ENCODE measurements around the gene DIDO1.
A peak's percentile ranks its signal among the peaks of the same experiment; 100 is the strongest.
"Not testable (repeated sequence)": the region's sequence is repeated elsewhere in the genome, so short reads cannot be mapped to it uniquely, and the experiment has no call there.

The DIDO1 gene

DNA sequence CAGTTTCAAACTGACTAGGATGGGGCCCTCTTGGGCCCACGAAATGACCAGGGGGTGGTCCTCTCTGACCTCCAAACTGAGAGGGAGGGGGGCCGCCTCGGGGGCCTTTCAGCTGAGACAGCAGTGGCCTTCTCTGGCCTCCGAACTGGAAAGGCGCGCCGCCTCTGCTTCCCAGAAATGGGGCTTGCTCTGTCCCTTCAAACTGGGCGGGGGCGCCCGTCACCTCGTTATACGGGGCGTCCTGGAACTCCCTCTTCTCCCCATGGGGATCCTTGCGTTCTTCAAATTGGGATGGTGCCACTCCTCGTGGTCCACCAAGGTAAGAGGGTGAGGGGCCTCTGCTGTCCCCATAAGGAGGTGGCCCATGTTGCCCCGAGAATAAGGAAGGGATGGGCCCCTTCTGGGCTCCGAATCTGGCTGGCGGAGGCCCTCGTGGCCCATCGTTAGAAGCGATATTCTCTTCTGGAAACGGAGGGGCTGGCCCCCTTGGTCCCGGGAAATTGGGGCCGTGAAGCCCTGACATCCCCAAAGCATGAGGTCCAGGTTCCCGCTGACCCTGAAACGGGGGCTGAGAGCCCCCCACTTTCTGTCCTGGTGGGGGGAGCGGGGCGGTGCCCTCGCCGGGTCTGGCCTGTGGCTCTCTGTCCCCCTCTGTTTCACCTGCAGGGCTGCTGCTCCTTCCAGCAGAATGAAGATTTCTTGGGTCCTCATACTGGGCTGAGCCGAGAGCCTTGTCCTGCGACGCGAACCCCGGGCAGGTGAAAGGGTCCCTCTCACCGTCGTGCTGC is 46.0 kb downstream of the DIDO1 start:
- no peak for DNase-seq (ENCODE audit: low read depth in 2 of 2)

DNA sequence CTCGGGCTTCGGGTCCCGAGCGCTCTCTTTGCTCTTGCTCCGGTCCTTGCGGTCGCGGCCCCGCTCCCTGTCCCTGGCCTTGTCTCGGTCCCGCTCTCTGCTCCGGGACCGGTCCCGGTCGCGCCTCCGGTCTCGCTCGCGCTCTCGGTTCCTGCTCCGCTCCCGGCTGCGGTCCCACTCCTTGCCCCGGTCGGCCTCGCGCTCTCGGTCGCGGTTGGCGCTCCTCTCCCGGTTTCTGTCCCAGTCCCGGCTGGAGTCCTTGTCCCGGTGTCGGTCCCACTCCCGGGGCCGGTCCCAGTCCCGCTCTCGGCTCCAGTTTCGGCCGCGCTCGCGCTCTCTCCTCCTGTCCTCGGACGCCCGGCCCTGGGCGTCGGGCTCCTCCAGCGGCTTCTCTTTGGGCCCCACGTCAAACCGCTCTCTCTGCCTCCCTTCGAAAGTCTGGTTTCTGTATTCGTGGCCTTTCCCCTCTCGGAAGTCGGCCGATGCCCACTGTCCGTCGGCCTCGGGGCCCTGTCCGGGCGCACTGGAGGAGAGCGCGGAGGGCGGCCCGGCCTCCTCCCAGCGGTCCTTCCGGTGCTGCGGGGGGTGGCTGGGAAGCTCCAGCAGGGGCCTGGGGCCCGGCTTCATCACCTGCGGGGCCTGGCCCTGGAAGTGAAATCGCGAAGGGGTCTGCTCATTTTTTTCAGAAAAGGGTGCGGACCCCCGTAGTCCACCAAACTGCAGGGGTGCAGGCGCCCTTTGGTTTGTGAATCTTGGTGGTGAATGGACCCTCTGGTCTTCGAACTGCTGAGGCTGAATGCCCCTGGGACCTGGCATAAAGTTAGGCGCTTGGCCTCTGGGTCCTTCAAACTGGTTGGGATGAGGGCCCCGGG is 46.8 kb downstream of the DIDO1 start:
- DNase-seq (ENCODE audit: low read depth in 2 of 2): no peak

DNA sequence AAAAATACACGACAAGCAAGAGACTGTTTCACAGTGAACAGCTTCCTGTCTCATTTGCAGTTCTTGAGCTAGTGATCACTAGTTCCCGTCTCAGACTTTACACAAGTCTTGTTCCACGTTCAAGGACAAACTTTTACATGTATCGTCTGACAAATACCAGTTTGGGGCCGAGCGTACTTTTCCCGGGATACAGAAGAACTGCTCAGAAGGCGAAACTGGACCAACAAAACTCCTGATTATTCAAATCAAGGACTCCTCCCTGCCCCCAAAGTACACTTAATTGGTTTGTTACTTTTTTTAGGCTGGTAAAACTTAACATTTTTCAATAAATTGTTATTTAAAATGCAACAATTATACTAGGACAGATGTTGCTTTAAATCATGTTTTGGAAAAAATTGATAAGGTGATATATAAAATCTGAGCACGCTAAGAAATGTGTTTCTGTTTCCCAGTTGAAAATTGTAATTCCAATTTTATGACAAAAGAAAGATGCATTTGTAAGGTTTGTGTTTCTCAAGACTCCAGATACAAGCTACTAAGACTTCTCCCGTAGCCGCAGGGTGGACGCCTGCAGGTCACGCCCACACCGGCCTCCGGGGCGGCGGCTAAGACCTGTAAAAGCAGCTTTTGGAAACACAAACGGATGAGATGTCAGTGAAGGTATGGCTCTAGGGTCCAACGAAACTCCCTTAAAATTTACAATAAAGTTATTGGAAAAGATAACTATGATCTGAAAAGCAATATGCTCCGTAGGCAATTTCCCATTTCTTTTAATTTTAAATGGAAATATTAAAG is 47.9 kb downstream of the DIDO1 start:
- DNase-seq (ENCODE audit: low read depth in 2 of 2): no peak

DNA sequence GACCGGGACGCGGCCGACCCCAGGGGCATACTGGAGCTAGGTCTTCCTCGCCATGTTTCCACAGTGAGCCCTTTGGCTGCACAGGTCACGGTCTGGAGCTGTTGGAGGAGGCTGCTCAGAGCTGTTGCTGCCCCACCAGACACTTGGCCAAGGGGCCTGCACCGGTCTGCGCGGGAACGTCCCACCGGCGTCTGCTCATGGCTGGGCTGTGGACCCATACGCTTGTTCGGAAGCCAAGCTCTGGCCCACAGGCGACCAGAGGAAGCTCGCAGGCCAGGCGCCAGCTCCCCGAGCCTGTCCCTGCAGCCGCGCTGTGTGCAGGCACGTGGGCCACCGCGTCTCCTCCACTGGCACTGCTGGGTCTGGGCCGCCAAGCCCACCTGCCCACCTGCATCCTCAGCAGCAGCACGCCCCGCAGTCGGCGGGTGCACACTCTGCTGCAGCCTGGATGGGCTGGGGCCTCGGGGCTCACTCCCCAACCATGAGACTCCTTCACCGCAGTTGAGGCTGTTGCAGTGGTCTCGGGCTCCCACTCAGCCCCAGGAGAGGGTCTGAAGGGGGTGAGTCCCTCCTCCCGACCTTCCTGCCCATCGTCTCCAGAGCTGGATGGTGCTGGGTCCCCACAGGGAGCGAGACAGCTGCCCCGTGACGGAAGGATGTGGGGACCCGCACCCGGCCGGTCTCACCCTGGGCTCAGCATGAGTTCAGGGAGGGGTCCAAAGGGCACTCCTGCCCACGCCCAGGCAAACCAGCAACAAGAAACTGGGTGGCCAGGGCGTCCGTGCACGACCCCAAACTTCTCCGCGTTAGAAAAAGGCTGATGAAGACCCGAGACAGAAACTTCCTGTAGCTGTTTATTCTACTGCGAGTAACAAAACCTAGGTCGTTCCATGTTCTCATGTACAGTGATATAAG is 49.1 kb downstream of the DIDO1 start:
- DNase-seq (ENCODE audit: low read depth in 2 of 2): no peak

DNA sequence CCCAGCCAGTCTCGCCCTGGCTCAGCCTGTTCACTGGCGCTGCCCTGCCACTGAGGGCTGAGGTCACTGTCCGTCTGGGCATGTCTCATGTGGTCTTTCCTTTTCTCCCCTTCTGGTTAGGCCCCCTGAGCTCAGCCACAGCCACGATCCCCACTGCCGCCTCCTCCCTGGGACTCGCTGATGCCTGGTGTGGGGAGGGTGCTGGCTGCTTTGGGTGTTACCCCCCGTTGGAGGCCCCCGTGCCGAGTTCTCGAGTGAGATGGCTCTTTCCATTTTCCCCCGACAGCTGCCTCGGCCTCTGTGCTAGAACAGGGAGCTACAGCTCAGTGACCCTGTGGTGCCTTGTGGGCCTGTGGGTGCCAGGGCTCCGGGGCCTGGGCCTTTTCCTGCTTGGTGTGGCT is 49.8 kb downstream of the DIDO1 start:
- DNase-seq (ENCODE audit: low read depth in 2 of 2): no peak

DNA sequence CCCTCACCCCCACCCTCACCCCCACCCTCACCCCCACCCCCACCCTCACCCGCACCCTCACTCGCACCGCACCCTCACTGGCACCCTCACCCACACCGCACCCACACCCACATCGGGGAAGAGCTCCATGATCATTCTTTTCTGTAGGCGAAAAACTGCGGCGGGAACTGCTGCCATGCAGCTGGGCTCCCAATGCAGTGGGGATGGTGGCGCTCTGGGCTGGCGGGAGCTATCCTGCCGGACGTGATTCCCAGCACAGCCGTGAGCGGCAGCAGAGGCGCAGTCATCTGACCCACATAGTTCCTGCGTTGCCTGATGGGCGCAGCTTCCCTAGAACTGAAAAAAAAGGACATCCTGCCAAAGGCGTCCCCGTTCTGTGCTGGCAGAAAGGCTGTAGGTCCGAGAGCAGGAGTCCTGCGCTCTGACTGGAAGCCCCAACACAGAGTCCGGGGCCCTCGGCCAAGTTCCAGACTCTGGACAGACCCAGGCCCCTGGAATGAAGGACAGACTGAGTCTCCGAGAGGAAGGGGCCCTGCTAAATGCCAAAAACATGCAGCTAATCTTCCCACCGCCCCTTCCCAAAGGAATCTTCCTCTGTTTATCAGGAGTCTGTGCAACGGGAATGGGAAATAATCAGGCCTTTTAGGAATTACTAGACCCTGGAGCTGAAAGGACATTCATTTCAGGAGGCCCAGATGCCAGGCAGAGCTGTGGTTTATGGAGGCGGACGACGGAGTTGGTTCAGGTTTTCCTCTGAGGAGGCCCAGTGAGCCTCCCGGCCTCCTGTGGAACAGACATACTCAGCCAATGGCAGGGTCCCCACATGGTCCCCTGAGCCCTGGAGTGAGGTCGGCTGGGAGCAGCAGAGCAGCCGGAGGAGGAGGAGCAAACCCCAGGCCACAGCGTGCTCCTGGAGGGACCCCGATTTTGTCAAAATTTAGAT is 50.6 kb downstream of the DIDO1 start:
- no peak for DNase-seq (ENCODE audit: low read depth in 2 of 2)

DNA sequence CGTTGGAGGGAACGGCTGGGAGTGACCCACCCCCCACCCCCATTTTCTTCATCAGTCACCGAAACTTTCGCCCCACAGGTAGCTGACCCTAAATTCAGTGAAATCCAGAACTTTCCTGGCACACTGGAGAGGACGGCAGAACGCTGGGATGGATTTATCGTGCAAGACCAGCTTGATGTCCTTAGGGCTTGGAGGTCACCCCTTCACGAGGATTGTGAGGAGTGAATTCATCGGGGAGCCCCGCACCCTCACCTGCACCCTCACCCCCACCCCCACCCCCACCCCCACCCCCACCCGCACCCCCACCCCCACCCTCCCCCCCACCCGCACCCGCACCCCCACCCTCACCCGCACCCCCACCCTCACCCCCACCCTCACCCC is 51.4 kb downstream of the DIDO1 start:
- DNase-seq (ENCODE audit: low read depth in 2 of 2): no peak

DNA sequence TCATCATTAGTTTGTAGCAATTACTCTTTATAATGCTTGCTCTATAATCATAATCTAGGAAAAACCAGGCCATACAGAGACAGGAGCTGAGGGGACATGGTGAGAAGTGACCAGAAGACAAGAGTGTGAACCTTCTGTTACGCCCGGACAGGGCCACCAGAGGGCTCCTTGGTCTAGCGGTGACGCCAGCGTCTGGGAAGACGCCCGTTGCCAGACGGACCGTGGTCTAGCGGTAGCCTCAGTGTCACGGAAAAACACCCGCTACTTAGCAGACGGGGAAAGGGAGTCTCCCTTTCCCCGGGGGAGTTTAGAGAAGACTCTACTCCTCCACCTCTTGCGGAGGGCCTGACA is 52.6 kb downstream of the DIDO1 start:
- DNase-seq (ENCODE audit: low read depth in 2 of 2): not testable (repeated sequence)

DNA sequence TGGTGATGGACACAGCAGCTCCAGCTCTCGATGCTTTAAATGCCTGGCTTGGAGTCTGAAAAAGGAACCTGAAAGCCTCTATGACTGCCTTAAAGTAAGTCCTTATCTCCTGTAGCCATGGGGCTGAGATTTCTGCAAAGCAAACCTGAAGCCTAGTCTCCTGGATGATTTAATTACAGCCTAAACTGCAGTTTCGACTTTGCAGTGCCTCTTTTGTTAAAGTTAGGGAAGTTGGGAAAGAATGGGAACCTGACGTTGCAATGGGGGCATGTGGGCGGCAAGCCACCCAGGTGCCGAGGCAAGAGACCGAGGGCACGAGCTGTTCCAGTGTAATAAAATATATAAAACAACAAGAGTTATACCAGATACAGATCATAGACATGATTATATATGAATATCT is 53.0 kb downstream of the DIDO1 start:
- no peak for DNase-seq (ENCODE audit: low read depth in 2 of 2)

DNA sequence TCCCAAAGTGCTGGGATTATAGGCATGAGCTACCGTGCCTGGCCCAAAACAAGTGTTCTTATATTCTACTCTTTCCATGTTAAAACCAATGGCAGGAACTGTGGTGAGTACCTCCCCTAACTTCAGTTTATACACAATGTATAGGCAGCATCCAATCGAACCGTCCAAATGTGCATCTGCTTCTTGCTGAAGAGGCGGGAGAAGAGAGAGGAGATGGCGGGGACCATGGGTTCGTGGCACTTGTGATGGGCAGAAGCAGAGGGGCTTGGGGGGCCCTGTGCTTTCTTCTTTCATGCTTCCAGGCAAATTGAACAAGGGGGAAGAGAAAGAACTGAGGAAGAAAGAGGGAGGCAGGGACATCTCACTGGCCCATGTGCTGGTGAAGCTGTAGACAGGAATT is 53.4 kb downstream of the DIDO1 start:
- no peak for DNase-seq (ENCODE audit: low read depth in 2 of 2)

DNA sequence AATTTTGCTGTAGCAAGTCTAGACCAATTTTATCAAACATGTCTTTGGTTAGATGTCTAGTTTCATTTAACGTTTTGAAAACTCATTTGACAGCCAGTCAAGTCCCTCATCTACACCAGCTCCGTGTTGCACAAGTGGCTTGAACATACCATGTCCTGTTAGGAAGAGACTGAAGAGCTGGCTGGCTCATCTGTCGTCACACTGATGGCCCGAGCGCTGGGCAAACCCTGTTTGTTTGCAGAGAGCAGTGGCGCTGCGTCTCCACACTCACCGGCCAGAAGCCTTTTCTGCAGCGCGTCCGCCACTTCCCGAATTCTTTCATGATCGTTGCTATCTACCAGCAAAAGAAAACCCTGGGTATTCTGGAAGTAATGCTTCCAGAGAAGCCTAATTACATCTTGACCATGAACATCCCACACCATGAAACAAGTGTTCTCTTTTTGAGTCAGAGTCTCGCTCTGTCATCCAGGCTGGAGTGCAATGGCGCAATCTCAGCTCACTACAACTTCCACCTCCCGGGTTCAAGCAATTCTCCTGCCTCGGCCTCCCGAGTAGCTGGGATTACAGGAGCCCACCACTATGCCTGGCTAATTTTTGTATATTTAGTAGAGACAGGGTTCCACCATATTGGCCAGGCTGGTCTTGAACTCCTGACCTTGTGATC is 54.0 kb downstream of the DIDO1 start:
- DNase-seq (ENCODE audit: low read depth in 2 of 2): no peak

DNA sequence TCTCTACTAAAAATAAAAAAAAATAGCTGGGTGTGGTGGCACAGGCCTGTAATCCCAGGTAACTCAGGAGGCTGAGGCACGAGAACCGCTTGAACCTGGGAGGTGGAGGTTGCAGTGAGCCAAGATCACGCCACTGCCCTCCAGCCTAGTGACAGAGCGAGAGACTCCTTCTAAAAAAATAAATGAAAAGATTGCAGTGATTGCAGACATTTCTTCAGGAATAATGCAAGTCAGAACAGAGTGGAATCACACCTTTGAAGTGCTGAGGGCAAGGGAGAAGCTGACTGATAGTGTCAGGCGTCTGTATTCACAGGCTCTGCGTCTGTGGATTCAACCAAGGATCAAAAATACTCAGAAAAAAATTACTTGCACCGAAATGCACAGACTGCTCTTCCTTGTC is 62.1 kb downstream of the DIDO1 start:
- DNase-seq (ENCODE audit: low read depth in 2 of 2): no peak

DNA sequence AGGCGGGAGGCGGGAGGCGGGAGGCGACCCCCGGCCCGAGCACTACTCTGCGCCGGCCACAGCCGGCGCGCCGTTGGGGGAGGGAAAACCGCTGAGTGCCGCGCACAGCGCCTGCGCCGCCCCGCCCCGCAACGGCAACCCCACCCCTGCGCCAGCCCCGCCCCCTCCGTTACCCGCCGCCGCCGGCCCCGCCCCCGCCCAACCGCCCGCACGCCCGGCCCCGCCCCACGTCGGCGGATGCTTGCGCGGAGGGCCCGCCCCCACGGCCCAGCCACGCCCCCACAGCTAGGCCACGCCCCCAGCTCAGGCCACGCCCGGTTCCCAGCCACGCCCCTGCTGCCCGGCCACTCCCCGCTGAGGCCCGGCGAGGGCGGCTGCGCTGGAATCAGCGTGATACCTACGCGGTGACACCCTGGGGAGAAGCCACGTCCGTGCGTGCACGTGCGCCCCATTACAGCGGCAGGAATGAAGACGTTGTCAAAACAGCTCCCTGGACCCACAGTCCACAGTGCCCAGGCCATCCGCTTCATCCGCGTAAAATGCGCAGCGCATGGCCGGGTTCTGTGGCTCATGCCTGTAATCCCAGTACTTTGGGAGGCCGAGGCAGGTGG is 64.5 kb downstream of the DIDO1 start, which contains the start of gene TCFL5:
Gene TCFL5, minus strand, starts transcription at position 97 of the 611 bp plus-strand sequence. CDS start 152 bp downstream, outside the sequence.
- peak; percentile 91 to 95 for DNase-seq (ENCODE audit: low read depth in 2 of 2)

DNA sequence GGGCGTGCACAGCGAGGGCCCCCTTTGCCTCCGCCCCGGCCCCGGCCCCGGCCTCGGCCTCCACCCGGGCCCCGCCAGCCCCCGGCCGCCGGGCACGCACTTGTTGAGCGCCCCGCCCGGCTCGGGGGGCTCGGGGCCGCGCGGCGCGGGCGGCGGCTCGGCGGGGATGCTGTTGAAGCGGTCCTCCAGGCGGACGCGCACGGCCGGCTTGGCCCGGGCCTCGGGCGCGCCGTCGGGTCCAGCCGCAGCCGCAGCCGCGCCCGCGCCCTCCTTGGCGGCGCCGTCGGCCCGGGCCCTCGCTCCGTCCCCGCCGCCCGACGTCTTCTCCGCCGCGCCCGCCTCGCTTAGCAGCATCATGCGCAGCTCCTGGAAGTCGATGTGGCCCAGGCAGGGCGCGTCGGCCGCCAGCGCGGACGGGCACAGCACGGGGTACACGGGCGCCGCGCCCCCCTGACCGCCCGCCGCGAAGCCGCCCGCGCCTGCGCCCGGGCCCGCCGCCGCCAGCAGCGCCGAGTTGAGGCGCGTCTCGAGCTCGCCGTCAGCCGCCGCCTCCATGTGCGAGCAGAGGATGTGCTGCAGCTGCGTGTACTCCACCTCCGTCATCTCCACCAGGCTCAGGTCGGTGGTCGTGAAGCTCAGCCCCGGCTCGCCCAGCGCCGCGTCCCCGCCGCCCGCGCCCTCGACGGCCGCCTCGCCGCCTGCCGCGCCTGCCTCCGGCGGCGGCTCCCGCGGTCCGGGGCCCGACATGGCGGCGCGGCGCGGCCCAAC is 65.2 kb downstream of the DIDO1 start:
- DNase-seq (ENCODE audit: low read depth in 2 of 2): peak in 1 of 2 donors; percentile 10

DNA sequence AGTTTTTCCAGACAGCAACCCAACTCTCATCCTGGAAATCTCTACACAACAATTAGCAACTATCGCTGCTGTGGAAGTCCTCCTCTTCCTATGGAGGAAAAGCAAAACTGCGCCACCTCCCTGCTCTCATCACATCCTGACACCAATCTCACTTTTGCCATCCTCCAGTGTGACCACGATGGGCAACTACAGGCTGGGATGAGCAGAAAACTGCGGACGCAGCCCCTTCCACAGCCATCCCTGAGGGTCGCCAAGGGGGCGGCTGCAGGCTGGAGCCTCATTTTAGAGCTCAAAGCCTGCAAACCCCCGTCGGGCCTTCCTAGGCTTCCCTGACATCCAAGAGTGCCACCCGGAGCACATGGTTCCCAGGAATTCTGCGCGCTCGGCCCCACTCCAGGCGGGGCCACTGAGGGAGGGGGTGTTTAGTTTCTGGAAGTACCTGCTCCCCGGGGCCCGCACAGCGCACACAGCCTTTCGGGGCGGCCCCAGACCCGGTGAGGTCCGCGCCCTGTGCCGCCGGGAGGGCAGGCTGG is 65.8 kb downstream of the DIDO1 start:
- DNase-seq (ENCODE audit: low read depth in 2 of 2): no peak

DNA sequence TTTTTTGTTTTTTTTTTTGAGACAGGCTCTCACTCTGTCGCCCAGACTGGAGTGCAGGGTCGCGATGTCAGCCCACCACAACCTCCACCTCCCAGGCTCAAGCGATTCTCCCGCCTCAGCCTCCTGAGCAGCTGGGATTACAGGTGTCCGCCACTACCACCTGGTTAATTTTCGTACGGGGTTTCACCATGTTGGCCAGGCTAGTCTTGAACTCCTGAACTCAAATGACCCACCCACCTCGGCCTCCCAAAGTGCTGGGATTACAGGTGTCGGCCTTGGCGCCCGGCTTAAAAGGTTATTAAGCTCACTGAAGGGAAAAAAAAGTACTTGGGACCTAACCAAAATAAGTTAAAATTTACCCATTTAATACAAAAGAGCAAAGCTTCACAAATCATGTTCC is 66.6 kb downstream of the DIDO1 start:
- no peak for DNase-seq (ENCODE audit: low read depth in 2 of 2)

DNA sequence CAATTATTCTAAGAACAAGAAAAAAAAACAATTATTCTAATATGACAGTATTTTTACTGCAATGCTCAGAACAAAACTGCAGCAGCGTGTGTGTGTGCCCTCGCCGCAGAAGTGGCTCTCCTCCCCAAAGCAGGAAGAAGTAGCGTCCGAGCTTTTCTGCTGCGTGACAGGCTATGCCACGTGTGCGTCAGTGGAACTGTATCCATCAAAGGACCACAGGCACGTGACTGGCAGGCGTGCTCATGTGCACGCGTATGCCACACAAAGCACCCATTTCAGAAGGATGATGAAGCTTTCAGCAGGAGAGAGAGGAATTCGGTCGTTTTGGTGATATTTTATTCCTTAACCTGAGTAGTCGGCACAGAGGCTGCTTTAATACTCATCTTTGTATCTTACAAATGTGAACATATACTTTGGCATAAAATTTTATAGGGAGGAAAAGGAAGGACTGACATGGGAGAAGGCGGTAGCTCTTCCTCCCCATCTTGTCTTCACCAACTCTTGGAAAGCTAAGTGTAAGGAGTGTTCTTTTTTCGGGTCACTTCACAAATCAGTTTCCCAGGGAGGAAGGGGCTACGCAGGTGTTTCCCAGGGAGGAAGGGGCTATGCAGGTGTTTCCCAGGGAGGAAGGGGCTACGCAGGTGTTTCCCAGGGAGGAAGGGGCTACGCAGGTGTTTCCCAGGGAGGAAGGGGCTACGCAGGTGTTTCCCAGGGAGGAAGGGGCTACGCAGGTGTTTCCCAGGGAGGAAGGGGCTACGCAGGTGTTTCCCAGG is 68.1 kb downstream of the DIDO1 start:
- no peak for DNase-seq (ENCODE audit: low read depth in 2 of 2)

Measured in stimulated activated CD8-positive, alpha-beta memory T cell treated with anti-CD3 and anti-CD28 coated beads, Interleukin-7, amount 100 ng/mL, for 1 hour (primary cell).